ENCODE results near the gene RPP25. TPM values are rescaled to one million over a fixed set of nuclear protein-coding genes. Genes with fewer than 3 reads are reported as not detected.

RPP25 gene
- total and polyA plus RNA-seq, 5 donors, result 3.5 to 8.1 (median 6.1) TPM

Other genes with a start within 250 kb of the RPP25 start
- 1 to 10 TPM in 1 of 4 donors, under 1 TPM in 1, not detected in 2; 0.12 to 1.1 TPM for gene CYP1A1, start 231.2 kb downstream of the RPP25 start, total RNA-seq
- 0.59 TPM for gene CYP1A1, start 231.2 kb downstream of the RPP25 start, polyA plus RNA-seq
- gene CYP1A2, start 207.9 kb downstream of the RPP25 start, total RNA-seq, result not detected
- gene CYP1A2, start 207.9 kb downstream of the RPP25 start, polyA plus RNA-seq, result 0.07 TPM
- 10 to 100 TPM; 52.9 to 68.3 (median 60.9) TPM for gene CSK, start 174.7 kb downstream of the RPP25 start, total RNA-seq
- 44.3 TPM for gene CSK, start 174.7 kb downstream of the RPP25 start, polyA plus RNA-seq
- gene LMAN1L, start 143.9 kb downstream of the RPP25 start, total RNA-seq, result 100 to 1,000 TPM in 3 of 4 donors, 10 to 100 TPM in 1; 66.2 to 216 (median 131) TPM
- gene LMAN1L, start 143.9 kb downstream of the RPP25 start, polyA plus RNA-seq, result 84.7 TPM
- gene CPLX3, start 130.1 kb downstream of the RPP25 start, total RNA-seq, result 10 to 100 TPM; 13.0 to 31.0 (median 20.9) TPM
- 13.3 TPM for gene CPLX3, start 130.1 kb downstream of the RPP25 start, polyA plus RNA-seq
- 10 to 100 TPM; 34.9 to 49.3 (median 45.9) TPM for gene ULK3, start 113.6 kb downstream of the RPP25 start, total RNA-seq
- gene ULK3, start 113.6 kb downstream of the RPP25 start, polyA plus RNA-seq, result 35.0 TPM
- 10 to 100 TPM; 52.2 to 67.1 (median 61.7) TPM for gene SCAMP2, start 83.4 kb downstream of the RPP25 start, total RNA-seq
- gene SCAMP2, start 83.4 kb downstream of the RPP25 start, polyA plus RNA-seq, result 36.1 TPM
- 10 to 100 TPM; 39.1 to 59.8 (median 47.7) TPM for gene MPI, start 66.7 kb downstream of the RPP25 start, total RNA-seq
- 47.9 TPM for gene MPI, start 66.7 kb downstream of the RPP25 start, polyA plus RNA-seq
- gene FAM219B, start 49.9 kb downstream of the RPP25 start, total RNA-seq, result 100 to 1,000 TPM; 108 to 128 (median 121) TPM
- 44.9 TPM for gene FAM219B, start 49.9 kb downstream of the RPP25 start, polyA plus RNA-seq
- gene COX5A, start 18.7 kb downstream of the RPP25 start, total RNA-seq, result 100 to 1,000 TPM; 802 to 917 (median 853) TPM
- gene COX5A, start 18.7 kb downstream of the RPP25 start, polyA plus RNA-seq, result 2,062 TPM
- 10 to 100 TPM in 1 of 4 donors, 1 to 10 TPM in 3; 4.5 to 10.2 (median 7.4) TPM for gene SCAMP5, start 38.8 kb upstream of the RPP25 start, total RNA-seq
- 4.7 TPM for gene SCAMP5, start 38.8 kb upstream of the RPP25 start, polyA plus RNA-seq
- 1 to 10 TPM; 4.7 to 6.3 (median 5.2) TPM for gene PPCDC, start 66.8 kb upstream of the RPP25 start, total RNA-seq
- gene PPCDC, start 66.8 kb upstream of the RPP25 start, polyA plus RNA-seq, result 12.6 TPM
- gene C15orf39, start 245.1 kb upstream of the RPP25 start, total RNA-seq, result 10 to 100 TPM in 2 of 4 donors, 1 to 10 TPM in 2; 7.4 to 12.7 (median 9.1) TPM
- 5.3 TPM for gene C15orf39, start 245.1 kb upstream of the RPP25 start, polyA plus RNA-seq